Astrocyte (in vitro differentiated cells and primary cell): Measurements from ENCODE around the gene AP2B1. TPM values are rescaled to one million over a fixed set of nuclear protein-coding genes. Genes with fewer than 3 reads are reported as not detected.
"Not testable (repeated sequence)": the region's sequence is repeated elsewhere in the genome, so short reads cannot be mapped to it uniquely, and the experiment has no call there.

ENCODE experiments used
- DNase-seq: peaks from one replicate; pipeline ENCODE4 v3.0.0-alpha.2; 2010; ENCODE audit warnings: low read depth
- FAIRE-seq: peaks from 2 replicates; lab custom pipeline; 2011; peaks lifted over from hg19 to GRCh38; lab: Jason Lieb, UNC
- H2AFZ ChIP-seq: 2 replicates; pipeline ENCODE4 v1.6.0; 2012; ENCODE audit warnings: low read depth, low read length, inconsistent platforms
- H3K27ac ChIP-seq: 2 replicates; pipeline ENCODE4 v1.5.1; 2011; ENCODE audit warnings: low read depth, low read length, inconsistent platforms
- H3K27me3 ChIP-seq: 2 replicates; pipeline ENCODE4 v1.6.0; 2011; ENCODE audit warnings: low read length, inconsistent platforms; ENCODE audit not compliant: insufficient read depth
- H3K36me3 ChIP-seq: 2 replicates; pipeline ENCODE4 v1.5.1; 2011; ENCODE audit warnings: low read length, inconsistent platforms; ENCODE audit not compliant: insufficient read depth
- H3K4me1 ChIP-seq: 2 replicates; pipeline ENCODE4 v1.5.1; 2011; ENCODE audit warnings: low read length, inconsistent platforms; ENCODE audit not compliant: insufficient read depth
- H3K4me2 ChIP-seq: 2 replicates; pipeline ENCODE4 v1.6.0; 2012; ENCODE audit warnings: low read length, inconsistent platforms
- H3K4me3 ChIP-seq: 2 replicates; pipeline ENCODE4 v1.5.1; 2011; ENCODE audit warnings: low read depth, mild to moderate bottlenecking, low read length, inconsistent platforms; ENCODE audit not compliant: insufficient read depth
- H3K79me2 ChIP-seq: 2 replicates; pipeline ENCODE4 v1.6.0; 2012; ENCODE audit warnings: mild to moderate bottlenecking, low read length, inconsistent platforms; ENCODE audit not compliant: insufficient read depth
- H3K9ac ChIP-seq: 2 replicates; pipeline ENCODE4 v1.6.0; 2012; ENCODE audit warnings: mild to moderate bottlenecking, low read length, inconsistent platforms
- H3K9me3 ChIP-seq: 2 replicates; pipeline ENCODE4 v1.5.1; 2012; ENCODE audit warnings: low read depth, mild to moderate bottlenecking, low read length, inconsistent platforms; ENCODE audit not compliant: insufficient read depth
- H4K20me1 ChIP-seq: 2 replicates; pipeline ENCODE4 v1.6.0; 2012; ENCODE audit warnings: low read length, inconsistent platforms; ENCODE audit not compliant: insufficient read depth
- H3K27ac Mint-ChIP-seq: one replicate; pipeline ENCODE4 v1.8.0; 2021; ENCODE audit warnings: mild to moderate bottlenecking, mixed read lengths; ENCODE audit not compliant: unreplicated experiment
- H3K27me3 Mint-ChIP-seq: one replicate; pipeline ENCODE4 v1.8.0; 2021; ENCODE audit warnings: low read depth, mixed read lengths; ENCODE audit not compliant: unreplicated experiment
- H3K36me3 Mint-ChIP-seq: one replicate; pipeline ENCODE4 v1.8.0; 2021; ENCODE audit warnings: low read depth, mixed read lengths; ENCODE audit not compliant: unreplicated experiment
- H3K4me1 Mint-ChIP-seq: one replicate; pipeline ENCODE4 v1.8.0; 2021; ENCODE audit warnings: low read depth, mixed read lengths; ENCODE audit not compliant: unreplicated experiment
- H3K4me3 Mint-ChIP-seq: one replicate; pipeline ENCODE4 v1.8.0; 2021; ENCODE audit warnings: mild to moderate bottlenecking, moderate library complexity, mixed read lengths; ENCODE audit not compliant: unreplicated experiment
- H3K9me3 Mint-ChIP-seq: one replicate; pipeline ENCODE4 v1.8.0; 2021; ENCODE audit warnings: mild to moderate bottlenecking, mixed read lengths; ENCODE audit not compliant: unreplicated experiment
- CTCF ChIP-seq: IDR thresholded peaks from 2 replicates; pipeline ENCODE4 v1.5.1; 2011; ENCODE audit warnings: low read depth, mild to moderate bottlenecking, inconsistent platforms, low read length, moderate library complexity; ENCODE audit not compliant: insufficient read depth
- EZH2 ChIP-seq: IDR thresholded peaks from 2 replicates; pipeline ENCODE4 v1.6.1; 2012; ENCODE audit warnings: mild to moderate bottlenecking, low read length, inconsistent platforms; ENCODE audit not compliant: insufficient read depth
- total RNA-seq: library from RNA; stranded (reverse); gene quantifications from 2 replicates; pipeline ENCODE4 v1.2.1, GENCODE V29; 2021

Gene AP2B1
- total RNA-seq, 1 donor from 2014 or later, result 313 TPM

DNA sequence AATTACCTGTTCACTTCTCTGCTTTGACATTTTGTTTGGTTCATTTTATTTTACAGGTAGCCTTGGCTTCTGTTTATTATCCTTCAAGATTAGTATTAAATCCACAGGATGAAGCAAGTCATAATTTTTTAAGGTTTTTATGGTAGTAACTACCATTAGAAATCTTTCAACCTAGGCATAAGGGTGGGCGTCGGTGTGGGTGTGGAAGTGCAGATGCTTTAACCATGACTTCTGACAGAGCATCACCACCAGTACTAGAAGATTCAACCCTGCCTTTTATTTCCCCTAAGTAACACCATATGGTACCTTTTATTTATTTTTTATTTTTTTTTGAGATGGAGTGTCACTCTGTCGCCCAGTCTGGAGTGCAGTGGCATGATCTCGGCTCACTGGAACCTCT is 22.7 kb downstream of the AP2B1 start:
- Histone ChIP-seq H2AFZ (no peak overlapping the region), H3K36me3 (peaks cover 37% of the 10 kb centered on the region), H3K4me2 (no peak overlapping the region), H3K27ac (no peak overlapping the region), H3K4me3 (no peak overlapping the region), H3K9me3 (no peaks in the 10 kb centered on the region), H3K4me1 (peaks cover 4% of the 10 kb centered on the region), H4K20me1 (peaks cover 39% of the 10 kb centered on the region), H3K9ac (no peak overlapping the region), H3K27me3 (no peaks in the 10 kb centered on the region), H3K79me2 (peaks cover 24% of the 10 kb centered on the region)
- H3K27me3 Mint-ChIP-seq, result no peaks in the 10 kb centered on the region
- H3K4me3 Mint-ChIP-seq, result no peak overlapping the region
- TF ChIP-seq CTCF, result no peak
- TF ChIP-seq EZH2, result no peak
- no peaks in the 10 kb centered on the region for H3K4me1 Mint-ChIP-seq
- H3K36me3 Mint-ChIP-seq, result peaks cover 17% of the 10 kb centered on the region
- no peak overlapping the region for H3K27ac Mint-ChIP-seq
- H3K9me3 Mint-ChIP-seq, result no peaks in the 10 kb centered on the region
- FAIRE-seq, result no peak
- no peak for DNase-seq

- not testable (repeated sequence) for H3K4me3 ChIP-seq, H2AFZ ChIP-seq, H3K9me3 Mint-ChIP-seq, H3K27me3 Mint-ChIP-seq, H3K27ac Mint-ChIP-seq, H3K27ac ChIP-seq, H3K4me3 Mint-ChIP-seq, DNase-seq, H3K9me3 ChIP-seq, H3K9ac ChIP-seq, H3K27me3 ChIP-seq, H3K4me1 ChIP-seq, H3K4me1 Mint-ChIP-seq, H3K4me2 ChIP-seq, FAIRE-seq
- H4K20me1 ChIP-seq, result peaks cover 40% of the 10 kb centered on the region
- H3K36me3 Mint-ChIP-seq, result peaks cover 14% of the 10 kb centered on the region
- peaks cover 36% of the 10 kb centered on the region for H3K36me3 ChIP-seq
- H3K79me2 ChIP-seq, result peaks cover 32% of the 10 kb centered on the region
These were observed 23.6 kb downstream of the AP2B1 start for GRCh38 chr17:35610746-35611145.

DNA sequence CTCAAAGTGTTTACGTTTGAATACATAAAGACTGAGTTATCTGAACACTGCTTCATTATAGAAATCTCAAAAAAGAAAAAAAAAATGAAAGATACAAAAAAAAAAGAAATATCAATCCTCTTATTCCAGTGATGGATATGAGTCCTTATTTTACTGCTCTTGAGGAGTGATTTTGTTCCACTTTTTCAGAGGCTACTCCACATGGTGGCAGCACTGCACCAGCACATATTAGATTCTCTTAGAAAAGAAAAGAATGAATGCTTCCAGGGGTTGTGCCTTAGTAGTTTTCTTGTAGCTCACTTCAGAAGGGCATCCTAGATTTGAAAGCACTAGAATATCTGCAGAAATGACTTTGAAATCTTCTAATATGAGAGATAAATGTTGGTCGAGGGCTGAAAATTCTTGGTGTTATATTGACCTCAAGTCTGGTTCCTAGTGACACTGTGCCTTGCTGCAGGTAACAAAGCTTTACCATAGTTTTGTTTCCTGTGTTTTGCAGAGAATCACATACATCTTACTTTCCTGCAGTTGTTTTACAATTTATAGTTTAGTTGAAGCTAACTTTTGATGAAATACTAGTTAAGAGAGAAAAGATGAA is 25.9 kb downstream of the AP2B1 start:
- Mint-ChIP-seq H3K9me3 (no peaks in the 10 kb centered on the region), H3K27me3 (no peaks in the 10 kb centered on the region), H3K36me3 (peaks cover 9% of the 10 kb centered on the region), H3K4me1 (no peaks in the 10 kb centered on the region), H3K4me3 (no peak overlapping the region), H3K27ac (no peak overlapping the region)
- Histone ChIP-seq H2AFZ (no peak overlapping the region), H3K4me1 (no peaks in the 10 kb centered on the region), H3K4me2 (no peak overlapping the region), H3K27me3 (no peaks in the 10 kb centered on the region), H3K4me3 (no peak overlapping the region), H3K36me3 (peaks cover 30% of the 10 kb centered on the region), H3K79me2 (peaks cover 46% of the 10 kb centered on the region), H3K9ac (no peak overlapping the region), H4K20me1 (peaks cover 48% of the 10 kb centered on the region), H3K9me3 (no peaks in the 10 kb centered on the region), H3K27ac (no peak overlapping the region)
- FAIRE-seq (no peak), DNase-seq (peak; percentile 27)
- TF ChIP-seq EZH2, result no peak
- peak; percentile 76 for TF ChIP-seq CTCF
